DMS79 (cell line): ENCODE data around the gene RYR3.

ENCODE experiments used
- DNase-seq: peaks from one replicate; lab custom pipeline; 2025; lab: John Stamatoyannopoulos, UW

The RYR3 gene

GRCh38 chr15:33834892-33835743, 524.4 kb downstream of the RYR3 start:
- DNase-seq: no peak

GRCh38 chr15:33837294-33837693, 526.5 kb downstream of the RYR3 start:
- no peak for DNase-seq

- DNase-seq: no peak
These were observed 528.8 kb downstream of the RYR3 start for GRCh38 chr15:33839540-33839939.

GRCh38 chr15:33840615-33841014, 529.8 kb downstream of the RYR3 start:
- no peak for DNase-seq

GRCh38 chr15:33844186-33844585, 533.4 kb downstream of the RYR3 start:
- DNase-seq: no peak

- no peak for DNase-seq
These were observed 533.8 kb downstream of the RYR3 start for GRCh38 chr15:33844597-33844996.

- no peak for DNase-seq
These were observed 535.4 kb downstream of the RYR3 start for GRCh38 chr15:33846142-33846541.

- no peak for DNase-seq
These were observed 536.1 kb downstream of the RYR3 start for GRCh38 chr15:33846862-33847261.

GRCh38 chr15:33848011-33848410, 537.2 kb downstream of the RYR3 start:
- no peak for DNase-seq

- DNase-seq: no peak
These were observed 540.3 kb downstream of the RYR3 start for GRCh38 chr15:33851079-33851478.

GRCh38 chr15:33852094-33852493, 541.3 kb downstream of the RYR3 start:
- DNase-seq: no peak

- no peak for DNase-seq
These were observed 541.8 kb downstream of the RYR3 start for GRCh38 chr15:33852570-33852969.

GRCh38 chr15:33857726-33858125, 547.0 kb downstream of the RYR3 start:
- DNase-seq: no peak

GRCh38 chr15:33858836-33859235, 548.1 kb downstream of the RYR3 start:
- no peak for DNase-seq

GRCh38 chr15:33859992-33860545, 549.3 kb downstream of the RYR3 start:
- no peak for DNase-seq

- no peak for DNase-seq
These were observed 550.0 kb downstream of the RYR3 start for GRCh38 chr15:33860754-33861153.

GRCh38 chr15:33864360-33865075, 553.8 kb downstream of the RYR3 start:
- no peak for DNase-seq

GRCh38 chr15:33865416-33865815, 554.6 kb downstream of the RYR3 start:
- no peak for DNase-seq

- no peak for DNase-seq
These were observed 555.5 kb downstream of the RYR3 start for GRCh38 chr15:33866101-33866737.

- no peak for DNase-seq
These were observed 561.2 kb downstream of the RYR3 start for GRCh38 chr15:33871980-33872379.

- no peak for DNase-seq
These were observed 561.8 kb downstream of the RYR3 start for GRCh38 chr15:33872416-33873106.

GRCh38 chr15:33874156-33874555, 563.4 kb downstream of the RYR3 start:
- no peak for DNase-seq
